ENCODE measurements around the gene RGS14.
A peak's percentile ranks its signal among the peaks of the same experiment; 100 is the strongest.

The RGS14 gene

DNA sequence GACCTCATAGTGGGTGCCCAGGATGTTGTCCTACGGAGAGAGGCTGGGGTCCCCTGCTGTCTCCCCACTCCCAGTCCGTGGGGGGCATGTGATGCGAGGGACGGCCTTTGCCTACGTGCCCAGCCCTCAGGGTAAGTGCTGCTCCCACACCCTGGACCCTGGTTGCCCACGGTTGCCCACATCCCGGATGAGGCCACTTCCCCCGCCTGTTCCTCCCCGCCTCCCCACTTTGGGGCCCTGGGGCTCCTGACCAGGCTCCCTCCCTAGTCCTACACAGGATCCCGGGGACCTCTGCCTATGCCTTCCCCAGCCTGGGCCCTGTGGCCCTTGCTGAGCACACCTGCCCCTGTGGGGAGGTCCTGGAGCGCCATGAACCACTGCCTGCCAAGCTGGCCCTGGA is 28.0 kb downstream of the RGS14 start:
- no peak for DNase-seq

DNA sequence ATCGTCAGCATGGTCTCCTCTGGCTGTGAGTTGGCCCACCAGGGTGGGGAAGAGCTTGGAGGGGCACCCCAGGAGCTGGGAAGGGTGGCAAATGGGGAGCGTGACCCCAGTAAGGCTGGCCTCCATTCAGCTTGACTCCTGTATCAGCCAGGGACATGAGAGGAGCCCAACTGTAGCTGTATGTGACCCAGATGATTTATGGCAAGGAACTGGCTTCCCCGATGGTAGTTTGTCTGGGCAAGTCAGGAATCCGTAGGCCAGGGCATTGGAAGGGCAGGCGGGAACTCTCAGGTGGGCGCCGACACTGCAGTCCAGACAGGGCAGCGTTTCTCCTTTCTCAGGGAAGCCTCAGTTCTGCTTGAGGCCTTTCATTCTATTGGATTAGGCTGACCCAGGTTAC is 28.8 kb downstream of the RGS14 start:
- no peak for DNase-seq

DNA sequence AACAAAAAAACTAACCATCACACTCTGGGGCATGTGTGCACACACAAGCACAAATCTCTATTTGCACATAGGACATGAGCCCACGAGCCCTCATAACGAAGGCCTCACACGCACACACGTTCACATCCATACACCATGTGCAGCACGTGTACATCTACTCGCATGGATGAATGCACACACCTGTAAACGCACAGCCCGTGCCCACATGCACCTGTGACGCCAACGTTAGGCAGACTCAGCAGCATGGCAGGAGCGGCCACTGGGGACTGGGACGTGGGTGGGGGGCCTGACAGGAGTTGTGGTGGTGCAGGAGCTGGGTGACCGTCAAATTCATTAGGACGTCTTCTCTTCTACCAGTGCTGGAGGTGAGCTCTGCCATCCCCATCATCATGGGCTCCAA is 29.7 kb downstream of the RGS14 start:
- no peak for DNase-seq

DNA sequence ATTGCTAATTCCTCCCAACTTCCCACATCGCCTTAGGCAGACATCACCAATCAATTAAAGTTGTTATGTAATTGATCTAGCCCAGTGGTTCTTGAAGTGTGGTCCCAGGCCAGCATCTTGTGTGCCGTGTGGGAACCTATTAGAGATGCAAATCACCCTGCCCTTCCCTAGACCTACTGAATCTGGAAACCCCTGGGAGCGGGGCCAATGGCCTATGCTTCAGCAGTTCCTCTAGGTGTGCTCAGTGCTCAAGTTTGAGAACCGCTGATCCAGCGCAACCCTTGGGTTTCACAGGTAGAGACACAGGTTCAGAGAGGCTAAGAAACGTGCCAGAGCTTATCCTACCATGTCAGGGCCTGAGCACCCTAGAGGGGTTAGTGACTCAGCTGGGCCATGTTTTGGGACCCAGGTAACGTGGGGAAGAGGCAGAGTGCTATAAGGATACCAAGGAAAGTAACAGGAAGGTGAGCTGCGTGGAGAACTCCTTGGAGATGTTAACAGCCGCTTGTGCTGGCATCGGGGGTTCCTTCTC is 30.9 kb downstream of the RGS14 start:
- no peak for DNase-seq

DNA sequence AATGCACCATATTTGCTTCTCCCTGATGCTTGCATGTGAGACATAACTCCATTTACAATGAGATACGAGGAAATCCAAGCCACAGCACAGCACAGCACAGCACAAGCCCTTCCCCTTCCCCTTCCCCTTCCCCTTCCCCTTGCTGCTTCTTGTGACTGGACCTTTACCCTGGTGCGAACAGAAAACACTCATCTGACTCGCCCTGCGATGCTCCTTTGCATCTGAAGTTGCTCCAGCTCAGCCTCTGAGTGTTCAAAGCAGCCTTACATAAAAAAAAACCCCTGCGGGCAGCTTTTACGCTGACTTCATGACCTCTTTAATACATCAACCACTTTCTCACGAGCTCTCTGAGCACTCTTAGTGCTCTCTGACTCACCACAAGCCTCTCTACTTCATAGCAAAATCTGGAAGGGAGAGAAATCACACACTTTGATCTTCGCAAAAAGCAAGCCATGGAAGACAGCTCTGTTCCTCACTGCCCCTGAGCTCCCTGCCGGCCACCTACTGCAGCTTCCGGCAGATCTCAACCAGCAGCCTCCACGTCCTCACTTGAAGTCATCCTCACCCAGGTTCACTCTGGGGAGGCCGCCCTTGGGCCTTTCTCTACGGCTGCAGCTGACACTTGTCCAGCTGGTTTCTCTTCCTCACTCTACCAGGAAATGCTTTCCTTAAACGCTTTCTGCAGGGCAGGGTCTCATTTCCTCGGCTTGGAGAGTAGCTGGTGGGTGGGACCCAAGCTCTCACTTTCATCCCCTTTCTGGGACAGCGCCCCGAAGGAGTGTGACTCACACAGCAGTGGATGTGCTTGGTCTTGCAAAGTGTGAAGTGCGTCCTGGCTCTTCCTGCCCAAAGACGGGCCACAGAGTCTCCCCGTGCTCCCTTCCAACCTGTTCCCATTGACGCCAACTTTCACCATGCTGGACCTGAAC is 31.8 kb downstream of the RGS14 start:
- peak; percentile 69 for DNase-seq

DNA sequence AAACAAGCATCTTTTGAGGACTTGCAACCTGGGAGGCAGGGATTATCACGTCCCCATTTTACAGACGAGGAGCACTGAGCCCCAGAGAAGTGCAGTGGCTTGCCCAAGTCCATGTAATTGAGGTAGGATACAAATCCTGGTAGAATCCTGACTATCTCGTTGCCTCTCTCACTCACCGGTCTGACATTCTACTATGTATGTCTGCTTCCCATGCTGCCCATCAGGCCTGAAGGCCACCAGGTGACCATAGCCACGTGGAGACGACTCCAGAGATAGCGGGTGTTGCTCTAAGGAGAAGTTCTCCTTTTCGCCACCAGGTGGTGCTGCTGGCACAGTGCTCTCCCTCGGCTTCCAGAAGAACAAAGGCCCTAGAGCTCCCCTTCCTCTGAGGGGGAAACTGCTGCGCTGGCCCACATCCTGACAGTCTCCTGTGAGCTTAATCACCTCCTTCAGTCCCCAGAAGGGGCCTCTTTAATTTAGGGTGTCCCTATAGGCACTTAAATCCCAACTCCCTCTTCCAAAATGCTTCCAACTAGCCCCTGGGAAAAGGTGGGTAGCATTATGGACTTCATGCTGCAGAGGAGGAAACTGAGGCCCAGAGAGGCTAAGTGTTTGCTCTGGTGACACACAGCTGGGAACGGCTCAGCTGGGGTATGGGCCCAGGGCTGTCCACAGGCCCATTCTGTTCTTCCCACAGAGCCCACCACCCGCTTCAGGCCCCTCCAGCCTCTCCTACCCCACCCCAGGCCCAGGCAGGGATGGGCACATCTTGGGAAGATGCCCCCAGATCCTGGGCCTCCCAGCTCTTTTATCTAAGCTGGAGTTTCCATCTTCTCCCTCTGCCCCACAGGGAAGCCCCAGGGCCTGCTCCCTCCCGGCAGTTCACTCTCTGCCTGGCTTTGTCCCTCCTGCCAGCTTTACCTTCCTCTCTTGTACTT is 32.9 kb downstream of the RGS14 start:
- peak; percentile 87 for DNase-seq

DNA sequence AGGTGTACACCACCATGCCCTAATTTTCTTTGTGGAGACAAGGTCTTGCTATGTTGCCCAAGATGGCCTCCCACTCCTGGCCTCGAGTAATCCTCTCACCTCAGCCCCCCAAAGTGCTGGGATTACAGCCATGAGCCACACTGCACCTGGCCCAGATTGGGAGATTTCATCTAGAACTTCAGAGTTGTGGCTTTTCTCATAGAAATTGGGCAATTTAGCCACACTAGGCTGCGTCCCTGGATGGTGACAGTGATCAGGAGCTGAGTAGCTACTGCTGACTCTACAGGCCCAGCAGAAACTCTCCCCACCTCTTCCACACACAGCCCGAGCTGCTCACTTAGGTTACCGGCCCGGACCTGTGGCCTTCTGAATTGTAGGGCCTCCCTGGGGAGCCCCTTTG is 35.0 kb downstream of the RGS14 start:
- no peak for DNase-seq

DNA sequence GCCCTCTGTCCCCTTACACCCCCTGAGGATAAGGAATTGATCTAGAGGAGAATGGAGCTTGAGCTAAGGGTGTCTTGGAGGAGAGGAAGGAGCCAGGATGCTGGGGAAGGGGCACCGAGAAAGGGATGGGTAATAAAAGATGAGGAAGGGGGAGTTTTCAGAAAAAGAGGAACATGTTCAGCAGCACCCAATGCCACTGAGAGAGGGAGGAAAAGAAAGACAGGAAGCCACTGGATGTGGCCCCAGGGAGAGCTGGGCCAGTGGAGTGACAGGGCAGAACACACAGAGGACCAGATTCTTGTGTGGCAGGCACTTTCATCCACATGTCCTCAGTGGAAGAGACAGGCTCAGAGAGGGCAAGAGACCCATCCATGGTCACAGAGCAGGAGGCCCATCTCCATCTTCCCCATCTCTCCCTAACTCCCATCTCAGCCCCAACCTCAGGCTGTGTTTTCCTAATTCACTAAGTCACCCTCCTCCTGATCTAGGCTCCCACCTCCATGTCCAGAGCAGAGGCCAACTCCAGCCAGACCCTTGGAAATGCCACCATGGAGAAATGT is 35.6 kb downstream of the RGS14 start:
- no peak for DNase-seq

DNA sequence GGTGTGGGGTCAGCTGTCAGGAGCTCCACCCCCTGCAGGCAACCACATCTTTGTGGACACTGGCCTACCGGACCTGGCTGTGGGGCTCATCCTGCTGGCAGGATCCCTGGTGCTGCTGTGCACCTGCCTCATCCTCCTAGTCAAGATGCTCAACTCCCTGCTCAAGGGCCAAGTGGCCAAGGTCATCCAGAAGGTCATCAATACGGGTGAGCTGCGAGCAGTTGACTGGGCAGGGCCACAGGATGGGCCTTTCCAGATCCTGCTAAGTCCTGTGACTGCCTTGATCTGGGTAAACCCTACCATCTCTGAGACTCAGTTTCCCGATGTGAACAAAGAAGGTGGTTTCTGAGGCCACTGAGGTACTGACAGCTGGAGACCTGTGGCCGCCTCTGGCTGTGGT is 36.3 kb downstream of the RGS14 start:
- no peak for DNase-seq

DNA sequence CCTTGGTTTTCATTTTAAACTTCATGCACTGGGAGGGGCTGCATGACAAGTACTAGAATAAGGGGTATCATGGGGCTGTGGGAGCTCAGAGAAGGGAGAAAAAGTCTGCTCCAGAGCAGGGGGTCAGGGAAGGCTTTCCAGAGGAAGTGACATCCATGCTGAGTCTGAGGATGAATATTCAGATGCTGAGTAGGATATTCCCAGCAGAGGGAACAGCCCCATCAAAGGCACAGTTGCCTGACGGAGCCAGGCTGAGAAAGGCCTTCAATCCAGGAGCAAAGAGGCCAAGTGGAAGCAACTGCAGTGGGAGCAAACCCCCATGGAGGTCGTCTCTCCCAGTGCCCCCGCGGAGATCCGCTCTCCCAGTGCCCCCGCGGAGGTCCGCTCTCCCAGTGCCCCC is 38.4 kb downstream of the RGS14 start:
- DNase-seq, result no peak

DNA sequence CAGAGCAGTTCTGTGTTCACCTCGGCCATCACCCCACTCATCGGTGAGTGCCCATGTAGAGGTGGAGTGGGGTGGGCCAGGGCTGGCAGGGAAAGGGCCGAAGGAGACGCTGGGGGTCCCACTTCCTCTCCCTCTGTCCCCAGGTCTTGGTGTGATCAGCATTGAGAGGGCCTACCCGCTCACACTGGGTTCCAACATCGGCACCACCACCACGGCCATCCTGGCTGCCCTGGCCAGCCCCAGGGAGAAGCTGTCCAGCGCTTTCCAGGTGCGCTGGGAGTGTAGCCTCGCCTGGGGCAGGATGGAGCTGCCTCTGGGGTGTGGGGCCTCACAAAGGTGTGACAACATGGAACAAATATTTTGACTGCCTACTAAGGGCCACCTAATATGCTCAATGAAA is 39.1 kb downstream of the RGS14 start:
- DNase-seq, result no peak

DNA sequence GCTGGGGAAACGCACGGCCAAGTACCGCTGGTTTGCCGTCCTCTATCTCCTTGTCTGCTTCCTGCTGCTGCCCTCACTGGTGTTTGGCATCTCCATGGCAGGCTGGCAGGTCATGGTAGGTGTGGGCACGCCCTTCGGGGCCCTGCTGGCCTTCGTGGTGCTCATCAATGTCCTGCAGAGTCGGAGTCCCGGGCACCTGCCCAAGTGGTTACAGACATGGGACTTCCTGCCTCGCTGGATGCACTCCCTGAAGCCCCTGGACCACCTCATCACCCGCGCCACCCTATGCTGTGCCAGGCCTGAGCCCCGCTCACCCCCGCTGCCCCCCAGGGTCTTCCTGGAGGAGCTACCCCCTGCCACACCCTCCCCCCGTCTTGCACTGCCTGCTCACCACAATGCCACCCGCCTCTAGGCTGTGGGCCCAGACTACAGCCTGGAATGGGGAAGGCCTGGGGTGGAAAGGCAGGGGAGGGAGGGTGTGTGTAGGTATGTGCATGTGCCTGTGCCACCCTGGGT is 40.2 kb downstream of the RGS14 start:
- no peak for DNase-seq

DNA sequence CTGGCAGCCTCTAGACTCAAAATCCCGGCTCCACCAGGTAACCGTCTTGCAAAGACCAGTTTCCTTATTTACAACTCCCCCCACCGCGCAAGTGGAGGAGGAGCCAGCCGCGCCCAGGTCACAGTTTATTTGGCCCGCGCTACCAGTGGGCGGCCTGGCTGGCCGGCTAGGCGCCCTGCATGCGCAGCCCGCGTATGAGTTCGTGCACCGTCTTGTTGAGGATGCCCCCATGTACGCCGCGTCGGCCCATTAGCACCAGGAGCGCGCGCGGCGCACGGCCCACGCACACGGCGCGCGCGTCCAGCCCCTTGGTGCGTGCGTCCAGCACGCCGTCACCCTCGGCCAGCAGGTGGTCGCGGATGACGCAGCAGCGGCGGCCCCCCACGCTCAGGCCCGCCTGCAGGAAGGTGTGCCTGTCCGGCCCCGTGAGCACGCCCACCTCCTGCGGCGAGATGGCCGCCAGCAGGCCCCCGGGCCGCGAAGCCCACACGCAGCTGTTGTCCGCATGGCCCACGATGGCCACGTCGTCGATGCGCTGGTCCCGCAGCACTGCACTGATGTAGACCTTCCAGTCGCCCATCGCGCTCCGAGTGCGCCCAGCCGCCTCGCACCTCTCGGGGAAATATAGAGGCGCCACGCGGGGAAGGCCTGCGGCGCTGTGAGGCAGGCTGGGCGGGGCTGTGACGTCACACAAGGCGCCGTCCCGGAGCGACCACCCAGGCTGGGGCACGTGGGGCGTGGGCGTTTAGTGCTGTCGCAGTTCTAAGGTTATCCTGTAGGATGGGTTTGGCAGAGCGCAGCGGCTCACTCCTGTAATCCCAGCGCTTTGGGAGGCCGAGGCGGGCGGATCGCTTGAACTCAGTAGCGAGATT is 42.5 kb downstream of the RGS14 start, which contains the start of gene PFN3:
Gene PFN3 (minus strand): TSS at position 665 of the 872 bp plus-strand sequence. CDS start 85 bp downstream, at position 580.
- no peak for DNase-seq

DNA sequence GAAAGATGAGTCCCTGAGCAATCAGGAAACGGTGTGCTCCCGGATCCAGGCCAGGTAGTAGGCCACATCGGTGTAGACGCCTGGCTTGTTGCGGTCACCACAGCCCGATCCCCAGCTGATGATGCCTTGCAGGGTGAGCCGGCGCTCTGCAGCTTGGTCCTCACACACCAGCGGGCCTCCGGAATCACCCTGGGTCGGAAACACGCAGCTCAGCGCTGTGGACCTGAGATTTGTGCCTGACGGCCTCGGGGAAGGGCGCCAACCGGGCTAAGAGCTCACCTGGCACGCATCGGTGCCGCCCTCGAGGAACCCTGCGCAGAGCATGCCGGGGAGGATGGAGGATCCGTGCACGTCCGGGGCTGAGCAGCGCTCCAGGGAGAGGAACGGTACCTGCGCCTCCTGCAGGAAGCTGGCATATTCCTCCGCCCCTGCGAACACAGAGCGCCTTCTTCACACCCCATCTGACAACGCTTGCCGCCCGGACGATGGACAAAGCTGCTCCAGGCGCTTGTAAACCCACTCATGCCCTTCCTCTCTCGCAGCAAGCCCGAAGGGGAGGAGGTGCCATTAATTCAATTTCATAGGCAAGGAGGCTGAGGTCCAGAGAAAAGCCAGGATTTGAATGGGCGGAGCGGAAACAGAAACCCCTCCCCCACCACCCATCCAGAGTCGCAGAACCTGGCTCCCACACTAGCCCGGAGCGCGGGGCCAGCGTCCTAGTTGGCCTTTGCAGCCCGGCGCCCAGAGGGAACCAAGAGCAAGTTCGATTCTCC is 44.7 kb downstream of the RGS14 start:
- DNase-seq, result peak; percentile 76

DNA sequence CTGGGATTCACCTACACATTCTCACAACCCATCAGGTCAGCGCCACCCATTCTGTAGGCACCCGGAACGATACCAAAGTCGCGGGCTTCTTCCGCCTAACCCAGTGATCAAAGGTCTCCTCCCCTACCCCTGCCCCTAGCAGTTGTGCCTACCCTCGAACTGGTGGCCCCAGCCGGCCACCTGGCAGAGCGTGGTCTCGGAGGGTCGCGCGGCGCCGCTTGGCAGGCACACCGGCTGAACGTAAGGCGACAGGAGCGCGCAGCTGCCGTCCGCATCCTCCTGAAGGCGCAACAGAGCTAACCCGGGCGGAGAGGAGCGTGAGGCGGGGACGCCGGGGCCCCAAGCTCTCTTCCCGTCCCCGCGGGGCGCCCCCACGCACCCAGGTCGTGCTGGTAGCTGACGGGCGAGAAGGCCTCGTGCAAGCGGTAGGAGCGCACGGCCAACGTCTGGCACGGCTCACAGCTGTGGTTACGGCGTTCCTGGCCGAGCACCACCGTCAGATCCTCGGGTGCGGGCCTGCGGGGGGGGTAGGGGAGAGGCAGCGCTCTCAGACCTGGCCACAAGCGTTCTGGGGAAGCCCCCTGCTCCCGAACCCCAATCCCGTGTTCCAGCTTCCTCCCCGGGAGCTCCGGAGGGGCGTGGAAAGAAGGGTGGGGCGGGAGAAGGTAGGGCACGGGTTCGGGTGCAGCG is 45.5 kb downstream of the RGS14 start:
- DNase-seq, result peak; percentile 58

DNA sequence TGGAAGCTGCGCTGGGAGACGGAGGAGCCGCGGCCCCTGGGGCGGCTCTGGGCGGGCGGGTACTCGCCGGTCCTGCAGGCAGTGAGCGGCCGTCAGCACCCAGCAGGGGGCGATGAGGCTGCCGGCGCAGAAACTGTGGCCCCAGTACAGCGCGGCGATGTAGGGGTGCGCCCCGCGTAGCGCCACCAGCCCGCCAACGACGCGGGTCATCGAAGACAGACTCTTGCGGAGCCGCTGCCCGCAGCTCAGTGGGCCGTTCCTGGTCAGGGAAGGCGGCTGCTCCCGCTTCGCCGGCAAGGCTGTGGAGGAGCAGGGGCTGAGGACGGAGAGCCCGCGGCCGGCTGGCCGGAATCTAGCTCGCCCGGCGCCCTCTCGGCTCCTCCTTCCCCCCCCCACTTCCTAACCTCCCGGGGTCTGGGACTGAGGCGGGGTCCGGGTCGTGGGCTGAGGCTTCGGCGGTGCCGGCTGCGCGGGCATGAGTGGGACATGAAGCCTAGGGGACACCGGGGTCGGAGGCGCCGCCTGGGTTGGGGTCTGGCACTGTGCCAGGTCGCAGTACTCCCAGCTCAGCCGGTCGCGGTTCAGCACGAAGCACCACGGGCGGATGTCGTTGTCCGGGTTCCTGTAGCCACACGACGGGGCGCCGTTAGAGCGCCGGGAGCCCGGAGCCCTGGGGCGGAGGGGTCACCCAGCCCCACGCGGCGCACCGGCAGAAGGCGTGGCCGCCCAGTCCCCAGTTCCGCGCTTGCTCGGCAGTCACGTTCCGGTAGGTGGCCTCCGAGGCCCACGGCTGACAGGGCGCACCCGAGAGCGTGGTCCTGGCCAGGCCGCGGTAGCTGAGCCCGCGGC is 46.3 kb downstream of the RGS14 start:
- DNase-seq, result peak; percentile 88

DNA sequence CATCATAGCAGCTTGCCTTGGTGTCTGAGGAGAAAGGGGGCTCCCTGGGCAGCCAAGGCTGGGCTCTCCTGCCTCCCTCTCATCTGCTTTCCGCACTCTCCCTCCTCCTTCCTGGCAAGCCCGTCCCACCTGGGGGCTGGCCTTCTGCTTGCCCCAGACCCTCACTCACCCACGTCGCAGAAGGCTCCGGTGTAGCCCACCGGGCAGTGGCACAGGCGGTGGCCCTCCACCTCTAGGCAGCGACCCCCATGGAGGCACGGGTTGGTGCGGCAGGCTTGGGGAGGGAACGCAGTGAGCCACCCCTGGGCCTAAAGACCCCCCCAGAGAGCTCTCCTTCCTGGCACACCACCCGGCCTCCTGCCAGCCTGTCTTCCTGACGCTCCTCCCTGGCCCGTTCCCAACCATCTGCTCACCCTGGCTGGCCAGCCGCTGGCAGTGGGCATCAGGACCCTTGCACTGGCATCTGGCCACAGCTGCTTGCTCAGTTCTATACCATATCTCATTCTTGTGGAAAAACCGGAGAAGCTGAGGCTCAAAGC is 47.0 kb downstream of the RGS14 start:
- DNase-seq, result no peak

DNA sequence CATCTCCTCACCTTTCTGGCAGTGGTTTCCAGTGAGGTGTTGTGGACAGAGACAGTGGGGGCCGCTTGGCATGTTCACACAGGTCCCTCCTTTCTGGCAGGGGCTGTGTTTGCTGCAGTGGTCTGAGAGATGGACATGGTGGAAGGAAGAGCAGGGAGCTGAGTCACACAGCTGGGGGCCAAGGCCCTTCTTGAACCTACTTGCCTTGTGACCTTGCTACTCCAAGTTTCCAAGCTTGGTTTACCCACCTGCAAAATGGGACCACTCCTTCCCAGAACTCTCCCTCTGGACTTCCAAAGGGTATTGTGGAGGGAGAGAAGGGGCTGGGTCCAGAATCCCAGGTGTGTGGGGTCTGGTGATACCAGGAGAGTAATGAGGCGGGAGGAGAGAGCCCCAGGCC is 47.6 kb downstream of the RGS14 start:
- no peak for DNase-seq

DNA sequence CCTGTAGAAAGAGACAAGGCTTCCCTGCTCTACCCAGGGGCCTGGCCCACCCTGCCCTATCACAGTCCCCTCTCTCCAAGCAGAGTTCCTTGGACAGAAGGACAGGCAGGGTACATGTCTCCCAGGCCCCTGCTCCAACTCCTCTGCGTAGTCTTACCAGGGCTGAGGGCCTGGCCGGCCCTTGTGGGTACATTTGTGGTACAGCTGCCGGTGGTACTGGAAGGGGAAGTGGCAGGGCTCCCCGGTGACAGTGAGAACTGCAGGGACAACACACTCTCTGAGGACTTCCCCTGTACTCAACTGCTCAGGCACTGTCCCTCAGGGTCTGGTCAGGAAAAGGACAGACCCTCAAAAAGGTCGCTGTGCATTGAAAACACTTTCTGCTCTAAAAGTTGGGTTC is 48.1 kb downstream of the RGS14 start:
- DNase-seq, result no peak

Data from activated naive CD4-positive, alpha-beta T cell treated with Interleukin-2 at 50 U/mL for 16 hours (primary cell).